TTC549 (cell line): ENCODE results near the gene TAC4.

Experiments
- FAIRE-seq: peaks from 2 replicates; lab custom pipeline; 2012; peaks lifted over from hg19 to GRCh38; lab: Jason Lieb, UNC

The TAC4 gene

GRCh38 chr17:49872754-49873377 is 25.0 kb upstream of the TAC4 start:
- FAIRE-seq = no peak

GRCh38 chr17:49871211-49871610 is 23.3 kb upstream of the TAC4 start:
- FAIRE-seq = no peak

- FAIRE-seq = no peak
Observed at GRCh38 chr17:49870298-49870697, 22.4 kb upstream of the TAC4 start.

GRCh38 chr17:49869038-49869374 is 21.1 kb upstream of the TAC4 start:
- no peak for FAIRE-seq

GRCh38 chr17:49866882-49867413 is 19.1 kb upstream of the TAC4 start:
- FAIRE-seq = no peak

- FAIRE-seq = no peak
Observed at GRCh38 chr17:49866019-49866380, 18.1 kb upstream of the TAC4 start.

GRCh38 chr17:49862781-49863331 is 15.0 kb upstream of the TAC4 start:
- no peak for FAIRE-seq

- no peak for FAIRE-seq
Observed at GRCh38 chr17:49861150-49861884, 13.4 kb upstream of the TAC4 start.

GRCh38 chr17:49859991-49860953 is 12.4 kb upstream of the TAC4 start:
- FAIRE-seq = no peak

GRCh38 chr17:49858796-49859195 is 10.9 kb upstream of the TAC4 start:
- no peak for FAIRE-seq

- no peak for FAIRE-seq
Observed at GRCh38 chr17:49854126-49854525, 6.3 kb upstream of the TAC4 start.

- FAIRE-seq = no peak
Observed at GRCh38 chr17:49853470-49854015, 5.7 kb upstream of the TAC4 start.

- no peak for FAIRE-seq
Observed at GRCh38 chr17:49851387-49852291, 3.8 kb upstream of the TAC4 start.

- FAIRE-seq = no peak
Observed at GRCh38 chr17:49850772-49851386, 3.0 kb upstream of the TAC4 start.

GRCh38 chr17:49850218-49850610 is 2.3 kb upstream of the TAC4 start:
- no peak for FAIRE-seq

GRCh38 chr17:49848739-49849138 is 870 bp upstream of the TAC4 start:
- no peak for FAIRE-seq

GRCh38 chr17:49846938-49847712 is 744 bp downstream of the TAC4 start:
- FAIRE-seq = no peak

GRCh38 chr17:49845321-49845720 is 2.5 kb downstream of the TAC4 start:
- FAIRE-seq = no peak

GRCh38 chr17:49843774-49844350 is 4.0 kb downstream of the TAC4 start:
- no peak for FAIRE-seq

GRCh38 chr17:49842846-49843245 is 5.0 kb downstream of the TAC4 start:
- no peak for FAIRE-seq
